HG03196 (cell line): ENCODE measurements around the gene EDNRB.
"Not testable (repeated sequence)": the region's sequence is repeated elsewhere in the genome, so short reads cannot be mapped to it uniquely, and the experiment has no call there.

Experiments
- ATAC-seq: cut with Tn5 transposase; IDR thresholded peaks from one replicate; pipeline ENCODE4 v1.9.1; 2021; ENCODE audit not compliant: unreplicated experiment

Gene EDNRB

GRCh38 chr13:77918391-77919245 lies at the start of gene EDNRB:
TSS of gene EDNRB (minus strand) at chr13:77918831. CDS start at chr13:77918573, 258 bp downstream.
- ATAC-seq: no peak

- no peak for ATAC-seq
These were observed 48.0 kb upstream of the EDNRB start for GRCh38 chr13:77966671-77967070.

GRCh38 chr13:77952737-77953136 lies 34.1 kb upstream of the EDNRB start:
- no peak for ATAC-seq

- no peak for ATAC-seq
These were observed 33.6 kb upstream of the EDNRB start for GRCh38 chr13:77952276-77952675.

GRCh38 chr13:77946522-77946921 lies 27.9 kb upstream of the EDNRB start:
- no peak for ATAC-seq

- not testable (repeated sequence) for ATAC-seq
These were observed 16.4 kb upstream of the EDNRB start for GRCh38 chr13:77935063-77935462.

- peak; percentile 85 for ATAC-seq
These were observed 11.8 kb upstream of the EDNRB start for GRCh38 chr13:77930430-77930829.

- ATAC-seq: peak; percentile 86
These were observed 10.3 kb upstream of the EDNRB start for GRCh38 chr13:77928909-77929308.

- no peak for ATAC-seq
These were observed 7.0 kb upstream of the EDNRB start for GRCh38 chr13:77925616-77926015.

- no peak for ATAC-seq
These were observed 1.3 kb upstream of the EDNRB start for GRCh38 chr13:77919921-77920294.

- ATAC-seq: no peak
These were observed 752 bp upstream of the EDNRB start for GRCh38 chr13:77919246-77919920.

- ATAC-seq: no peak
These were observed 2.1 kb downstream of the EDNRB start for GRCh38 chr13:77916488-77916887.

GRCh38 chr13:77915686-77916085 lies 2.9 kb downstream of the EDNRB start:
- ATAC-seq: no peak

GRCh38 chr13:77913003-77913402 lies 5.6 kb downstream of the EDNRB start:
- no peak for ATAC-seq

- ATAC-seq: no peak
These were observed 6.9 kb downstream of the EDNRB start for GRCh38 chr13:77911751-77912150.

GRCh38 chr13:77909827-77910226 lies 8.8 kb downstream of the EDNRB start:
- ATAC-seq: no peak

GRCh38 chr13:77908531-77908930 lies 10.1 kb downstream of the EDNRB start:
- no peak for ATAC-seq

GRCh38 chr13:77907666-77908341 lies 10.8 kb downstream of the EDNRB start:
- ATAC-seq: no peak

- no peak for ATAC-seq
These were observed 14.6 kb downstream of the EDNRB start for GRCh38 chr13:77904031-77904430.

- ATAC-seq: no peak
These were observed 15.2 kb downstream of the EDNRB start for GRCh38 chr13:77903435-77903834.

- ATAC-seq: no peak
These were observed 16.2 kb downstream of the EDNRB start for GRCh38 chr13:77902319-77902963.
